Thyroid gland (tissue), 4 donors: ENCODE data around the gene CLIC3. TPM values are rescaled to one million over a fixed set of nuclear protein-coding genes. Genes with fewer than 3 reads are reported as not detected.
A peak's percentile ranks its signal among the peaks of the same experiment; 100 is the strongest.

Source experiments
- DNase-seq, 2 donors: peaks; one replicate each; pipeline ENCODE4 v3.0.0-alpha.2; 2019
- H3K27ac ChIP-seq, 3 donors: fragments of 200-600 bp; sonication (generic); 1 replicate in 2 of 3; 2 replicates in 1 of 3; pipeline ENCODE4 v1.5.1; 2016 to 2019; ENCODE audit warnings: mild to moderate bottlenecking in 1 of 3, moderate library complexity in 1 of 3
- H3K27me3 ChIP-seq: fragments of 200-600 bp; sonication (generic); one replicate; pipeline ENCODE4 v1.5.1; 2019
- H3K36me3 ChIP-seq, 2 donors: fragments of 200-600 bp; sonication (generic); one replicate each; pipeline ENCODE4 v1.5.1; 2016 to 2019
- H3K4me1 ChIP-seq, 2 donors: fragments of 200-600 bp; sonication (generic); one replicate each; pipeline ENCODE4 v1.5.1; 2017 to 2019
- H3K4me3 ChIP-seq, 3 donors: fragments of 200-600 bp; sonication (generic); replicated peaks in 1 of 3; 1 replicate in 2 of 3; 2 replicates in 1 of 3; pipeline ENCODE4 v1.5.1; 2016; ENCODE audit warnings: mild to moderate bottlenecking in 1 of 3
- H3K9me3 ChIP-seq: fragments of 200-600 bp; sonication (generic); one replicate; pipeline ENCODE4 v1.5.1; 2017
- POLR2A ChIP-seq, 2 donors: fragments of 450-650 bp; IDR thresholded peaks; one replicate each; pipeline ENCODE4 v1.6.1; 2017; ENCODE audit warnings: antibody characterized with exemption in 2 of 2, mild to moderate bottlenecking in 2 of 2, moderate library complexity in 1 of 2
- WGBS, 2 donors: methylation state at CpG; one replicate each; pipeline ENCODE4 v1.1.5; 2017; 5-methylcytosine and 5-hydroxymethylcytosine counted together
- intact Hi-C: fragments of 100-400 bp; cut with DNase I; formaldehyde crosslinking; loops from one replicate; pipeline ENCODE4 v1.15.1; 2023
- total RNA-seq, 4 donors: library from RNA; depleted of rRNA; stranded (reverse); fragments of >200 nt; gene quantifications; one replicate each; pipeline ENCODE4 v1.2.3, GENCODE V29; 2016
- TF ChIP-seq, protein P1 (sequence below), 6 experiments: fragments of 200-600 bp in 3 of 6; fragments of 450-650 bp in 3 of 6; sonication (generic) in 3 of 6; IDR thresholded peaks; one replicate each; pipeline ENCODE4 v1.5.1; 2016 to 2019; ENCODE audit warnings: antibody characterized with exemption in 6 of 6, mild to moderate bottlenecking in 2 of 6, inconsistent platforms in 1 of 6, moderate library complexity in 1 of 6

CLIC3 gene
- total RNA-seq, 4 donors from 2014 or later, result 97.7 to 301 (median 268) TPM

DNA sequence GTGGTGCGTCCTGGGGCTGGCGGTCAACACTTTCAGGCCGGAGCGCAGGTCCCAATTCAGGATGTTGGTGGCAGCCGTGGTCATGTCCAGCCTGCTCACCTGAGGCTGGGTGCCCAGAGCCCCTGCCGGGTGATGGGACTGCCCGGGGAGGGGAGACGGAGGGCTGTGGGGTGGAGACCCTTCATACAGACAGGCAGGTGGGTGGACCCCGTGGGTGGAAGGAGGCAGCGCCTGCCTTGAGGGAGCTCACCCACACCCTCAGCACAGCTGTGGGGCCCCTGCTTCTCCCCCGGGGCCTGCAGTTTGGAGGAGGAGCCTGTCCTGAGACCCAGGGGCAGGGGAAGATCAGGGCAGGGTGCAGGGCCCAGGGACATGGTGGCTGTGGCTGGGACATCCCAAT, 26.0 kb downstream of the CLIC3 start:
- H3K4me3 ChIP-seq, result no peak overlapping the region
- TF ChIP-seq, protein P1, sequence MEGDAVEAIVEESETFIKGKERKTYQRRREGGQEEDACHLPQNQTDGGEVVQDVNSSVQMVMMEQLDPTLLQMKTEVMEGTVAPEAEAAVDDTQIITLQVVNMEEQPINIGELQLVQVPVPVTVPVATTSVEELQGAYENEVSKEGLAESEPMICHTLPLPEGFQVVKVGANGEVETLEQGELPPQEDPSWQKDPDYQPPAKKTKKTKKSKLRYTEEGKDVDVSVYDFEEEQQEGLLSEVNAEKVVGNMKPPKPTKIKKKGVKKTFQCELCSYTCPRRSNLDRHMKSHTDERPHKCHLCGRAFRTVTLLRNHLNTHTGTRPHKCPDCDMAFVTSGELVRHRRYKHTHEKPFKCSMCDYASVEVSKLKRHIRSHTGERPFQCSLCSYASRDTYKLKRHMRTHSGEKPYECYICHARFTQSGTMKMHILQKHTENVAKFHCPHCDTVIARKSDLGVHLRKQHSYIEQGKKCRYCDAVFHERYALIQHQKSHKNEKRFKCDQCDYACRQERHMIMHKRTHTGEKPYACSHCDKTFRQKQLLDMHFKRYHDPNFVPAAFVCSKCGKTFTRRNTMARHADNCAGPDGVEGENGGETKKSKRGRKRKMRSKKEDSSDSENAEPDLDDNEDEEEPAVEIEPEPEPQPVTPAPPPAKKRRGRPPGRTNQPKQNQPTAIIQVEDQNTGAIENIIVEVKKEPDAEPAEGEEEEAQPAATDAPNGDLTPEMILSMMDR (IDR thresholded peaks at IDR 0.05), result no peak
- no peak for TF ChIP-seq POLR2A (IDR thresholded peaks at IDR 0.05)
- H3K36me3 ChIP-seq, result no peaks in the 10 kb centered on the region
- no peak for DNase-seq
- intact Hi-C loops, result no loop called here
- no peaks in the 10 kb centered on the region for H3K27me3 ChIP-seq
- peaks cover 0 to 8% of the 10 kb centered on the region in 2 donors for H3K4me1 ChIP-seq
- H3K9me3 ChIP-seq, result no peaks in the 10 kb centered on the region
- 90 to 93% methylated on average over 7 to 10 of the region's 11 CpGs for whole genome bisulfite sequencing, 2 donors
- H3K27ac ChIP-seq, result no peak overlapping the region

GRCh38 chr9:136969774-136970173, 26.6 kb downstream of the CLIC3 start:
- peaks cover 0 to 8% of the 10 kb centered on the region in 2 donors for H3K4me1 ChIP-seq
- no peak overlapping the region for H3K4me3 ChIP-seq
- WGBS, 2 donors, result 86% methylated on average over 2 of the region's 5 CpGs; no CpG with 5 or more reads in 1 of the 2 donors
- no peak overlapping the region for H3K27ac ChIP-seq
- TF ChIP-seq POLR2A (IDR thresholded peaks at IDR 0.05), result no peak
- intact Hi-C loops, result no loop called here
- no peak for DNase-seq
- H3K36me3 ChIP-seq, result no peaks in the 10 kb centered on the region
- H3K9me3 ChIP-seq, result no peaks in the 10 kb centered on the region
- no peaks in the 10 kb centered on the region for H3K27me3 ChIP-seq

DNA sequence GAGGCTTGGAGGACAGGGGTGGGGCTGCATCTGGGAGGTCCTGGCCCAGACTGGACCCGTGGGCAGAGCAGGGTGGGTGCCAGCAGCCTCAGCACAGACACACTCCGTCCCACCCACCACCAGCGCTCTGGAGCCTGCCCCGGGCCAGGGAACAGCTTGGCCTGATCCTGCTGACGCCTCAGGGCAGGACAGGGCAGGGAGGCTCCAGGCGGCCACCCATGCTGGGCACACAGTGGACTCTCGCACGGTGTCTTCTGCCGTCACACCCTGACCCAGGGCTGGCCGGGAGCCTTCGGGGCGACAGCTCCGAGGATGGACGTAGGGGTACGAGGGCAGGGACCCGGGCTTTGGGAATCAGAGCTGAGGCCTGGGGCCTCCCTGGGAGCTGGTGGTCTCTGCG, 27.2 kb downstream of the CLIC3 start:
- intact Hi-C loops, result no loop called here

DNA sequence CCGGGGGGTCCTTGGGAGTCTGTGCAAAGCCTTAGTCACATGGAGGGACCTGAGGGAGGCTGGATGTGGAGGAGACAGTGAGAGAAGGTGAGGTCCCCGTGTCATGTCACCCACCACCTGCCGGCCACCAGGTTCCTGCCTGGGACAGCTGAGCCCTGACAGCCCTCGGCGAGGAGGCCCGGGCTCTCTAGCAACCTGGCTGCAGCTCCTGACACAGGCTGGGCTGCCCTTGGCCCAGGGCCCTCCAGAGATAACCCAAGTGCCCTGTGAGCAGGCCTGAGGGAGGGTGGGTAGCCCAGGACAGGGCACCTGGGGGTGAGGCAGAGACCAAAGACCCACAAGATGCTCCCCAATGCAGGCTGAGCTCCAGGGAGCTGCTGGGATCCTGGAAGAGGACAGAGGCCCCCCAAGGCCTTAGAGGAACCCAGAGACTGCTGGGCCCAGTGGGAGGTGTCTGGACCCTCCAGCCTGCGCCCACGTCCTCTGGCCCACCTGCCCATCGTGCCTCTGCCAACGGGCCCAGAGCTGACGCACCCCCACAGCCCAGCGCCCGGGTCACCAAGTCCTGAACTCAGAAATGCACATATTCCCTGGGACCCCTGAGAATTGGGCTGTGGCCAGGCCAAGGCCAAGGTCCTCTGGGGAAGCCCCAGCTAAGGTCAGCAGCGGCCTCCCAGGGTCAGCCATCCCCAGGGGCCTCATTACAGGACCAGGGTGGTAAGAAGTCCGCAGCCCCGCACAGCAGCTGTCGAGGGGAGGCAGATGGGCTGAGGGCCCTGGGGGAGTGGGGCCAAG, 27.8 kb downstream of the CLIC3 start:
- Histone ChIP-seq H3K36me3 (no peaks in the 10 kb centered on the region), H3K27me3 (no peaks in the 10 kb centered on the region), H3K9me3 (no peaks in the 10 kb centered on the region), H3K4me1 (peaks cover 0 to 8% of the 10 kb centered on the region in 2 donors), H3K27ac (no peak overlapping the region), H3K4me3 (no peak overlapping the region)
- 77 to 80% methylated on average over 1 to 12 of the region's 17 CpGs for WGBS, 2 donors
- DNase-seq, result no peak
- TF ChIP-seq, protein P1 (IDR thresholded peaks at IDR 0.05), result no peak
- TF ChIP-seq POLR2A (IDR thresholded peaks at IDR 0.05), result no peak
- intact Hi-C loops, result no loop called here

More for the DNA sequence above, 27.2 kb downstream of the CLIC3 start:
- Histone ChIP-seq H3K27me3 (no peaks in the 10 kb centered on the region), H3K4me1 (peaks cover 0 to 8% of the 10 kb centered on the region in 2 donors), H3K4me3 (no peak overlapping the region), H3K27ac (no peak overlapping the region), H3K9me3 (no peaks in the 10 kb centered on the region), H3K36me3 (no peaks in the 10 kb centered on the region)
- TF ChIP-seq POLR2A (IDR thresholded peaks at IDR 0.05), result no peak
- TF ChIP-seq, protein P1 (IDR thresholded peaks at IDR 0.05), result no peak
- DNase-seq, result no peak
- 83% methylated on average over 2 of the region's 17 CpGs; no CpG with 5 or more reads in 1 of the 2 donors for WGBS, 2 donors

DNA sequence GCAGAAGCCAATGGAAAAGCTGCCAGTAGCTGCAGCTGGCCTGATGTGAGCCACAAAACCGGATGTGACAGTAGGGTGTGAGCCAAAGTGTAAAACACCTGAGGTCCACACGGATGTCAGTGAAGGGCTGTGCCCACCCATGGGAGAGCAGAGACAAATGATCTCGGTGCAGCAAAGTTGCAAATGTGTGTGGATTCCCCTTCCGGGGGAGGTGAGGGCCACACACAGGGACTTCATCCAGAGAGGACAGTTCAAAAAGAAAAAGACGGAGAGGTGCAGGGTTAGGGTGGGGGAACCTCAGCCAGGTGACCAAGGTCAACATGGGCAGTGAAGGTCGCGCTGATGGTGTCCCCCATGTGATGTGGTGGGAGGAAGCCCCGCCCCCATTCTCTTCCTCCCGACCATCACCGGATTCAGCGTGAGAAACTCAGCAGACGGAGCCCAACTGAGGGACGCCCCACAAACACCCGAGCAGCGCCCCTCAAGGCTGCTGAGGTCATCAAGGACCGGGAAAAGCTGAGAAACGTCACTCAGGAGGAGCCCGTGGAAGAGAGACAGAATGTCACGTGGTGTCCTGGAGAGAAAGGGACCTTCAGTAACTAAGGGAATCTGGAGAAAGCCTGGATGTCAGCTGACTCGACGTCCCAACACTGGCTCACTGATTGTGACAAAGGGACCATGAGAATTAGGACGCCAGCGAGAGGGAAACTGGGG, 30.4 kb downstream of the CLIC3 start:
- DNase-seq, result peak in 1 of 2 donors; percentile 35
- Histone ChIP-seq H3K4me1 (peaks cover 2 to 15% of the 10 kb centered on the region in 2 donors), H3K27me3 (no peaks in the 10 kb centered on the region), H3K9me3 (no peaks in the 10 kb centered on the region), H3K36me3 (no peaks in the 10 kb centered on the region), H3K4me3 (no peak overlapping the region), H3K27ac (no peak overlapping the region)
- TF ChIP-seq POLR2A (IDR thresholded peaks at IDR 0.05), result no peak
- TF ChIP-seq, protein P1 (IDR thresholded peaks at IDR 0.05), result no peak
- WGBS, 2 donors, result 23 to 28% methylated on average over 23 of the region's 23 CpGs
- intact Hi-C loops, result no loop called here
